Astrocyte (in vitro differentiated cells and primary cell): ENCODE measurements around the gene HOXD11. TPM values are rescaled to one million over a fixed set of nuclear protein-coding genes. Genes with fewer than 3 reads are reported as not detected.

Experiments
- DNase-seq: peaks from one replicate; pipeline ENCODE4 v3.0.0-alpha.2; 2010; ENCODE audit warnings: low read depth
- FAIRE-seq: peaks from 2 replicates; lab custom pipeline; 2011; peaks lifted over from hg19 to GRCh38; lab: Jason Lieb, UNC
- H2AFZ ChIP-seq: 2 replicates; pipeline ENCODE4 v1.6.0; 2012; ENCODE audit warnings: low read depth, low read length, inconsistent platforms
- H3K27ac ChIP-seq: 2 replicates; pipeline ENCODE4 v1.5.1; 2011; ENCODE audit warnings: low read depth, low read length, inconsistent platforms
- H3K27me3 ChIP-seq: 2 replicates; pipeline ENCODE4 v1.6.0; 2011; ENCODE audit warnings: low read length, inconsistent platforms; ENCODE audit not compliant: insufficient read depth
- H3K36me3 ChIP-seq: 2 replicates; pipeline ENCODE4 v1.5.1; 2011; ENCODE audit warnings: low read length, inconsistent platforms; ENCODE audit not compliant: insufficient read depth
- H3K4me1 ChIP-seq: 2 replicates; pipeline ENCODE4 v1.5.1; 2011; ENCODE audit warnings: low read length, inconsistent platforms; ENCODE audit not compliant: insufficient read depth
- H3K4me2 ChIP-seq: 2 replicates; pipeline ENCODE4 v1.6.0; 2012; ENCODE audit warnings: low read length, inconsistent platforms
- H3K4me3 ChIP-seq: 2 replicates; pipeline ENCODE4 v1.5.1; 2011; ENCODE audit warnings: low read depth, mild to moderate bottlenecking, low read length, inconsistent platforms; ENCODE audit not compliant: insufficient read depth
- H3K79me2 ChIP-seq: 2 replicates; pipeline ENCODE4 v1.6.0; 2012; ENCODE audit warnings: mild to moderate bottlenecking, low read length, inconsistent platforms; ENCODE audit not compliant: insufficient read depth
- H3K9ac ChIP-seq: 2 replicates; pipeline ENCODE4 v1.6.0; 2012; ENCODE audit warnings: mild to moderate bottlenecking, low read length, inconsistent platforms
- H3K9me3 ChIP-seq: 2 replicates; pipeline ENCODE4 v1.5.1; 2012; ENCODE audit warnings: low read depth, mild to moderate bottlenecking, low read length, inconsistent platforms; ENCODE audit not compliant: insufficient read depth
- H4K20me1 ChIP-seq: 2 replicates; pipeline ENCODE4 v1.6.0; 2012; ENCODE audit warnings: low read length, inconsistent platforms; ENCODE audit not compliant: insufficient read depth
- H3K27ac Mint-ChIP-seq: one replicate; pipeline ENCODE4 v1.8.0; 2021; ENCODE audit warnings: mild to moderate bottlenecking, mixed read lengths; ENCODE audit not compliant: unreplicated experiment
- H3K27me3 Mint-ChIP-seq: one replicate; pipeline ENCODE4 v1.8.0; 2021; ENCODE audit warnings: low read depth, mixed read lengths; ENCODE audit not compliant: unreplicated experiment
- H3K36me3 Mint-ChIP-seq: one replicate; pipeline ENCODE4 v1.8.0; 2021; ENCODE audit warnings: low read depth, mixed read lengths; ENCODE audit not compliant: unreplicated experiment
- H3K4me1 Mint-ChIP-seq: one replicate; pipeline ENCODE4 v1.8.0; 2021; ENCODE audit warnings: low read depth, mixed read lengths; ENCODE audit not compliant: unreplicated experiment
- H3K4me3 Mint-ChIP-seq: one replicate; pipeline ENCODE4 v1.8.0; 2021; ENCODE audit warnings: mild to moderate bottlenecking, moderate library complexity, mixed read lengths; ENCODE audit not compliant: unreplicated experiment
- H3K9me3 Mint-ChIP-seq: one replicate; pipeline ENCODE4 v1.8.0; 2021; ENCODE audit warnings: mild to moderate bottlenecking, mixed read lengths; ENCODE audit not compliant: unreplicated experiment
- EZH2 ChIP-seq: IDR thresholded peaks from 2 replicates; pipeline ENCODE4 v1.6.1; 2012; ENCODE audit warnings: mild to moderate bottlenecking, low read length, inconsistent platforms; ENCODE audit not compliant: insufficient read depth
- total RNA-seq: library from RNA; stranded (reverse); gene quantifications from 2 replicates; pipeline ENCODE4 v1.2.1, GENCODE V29; 2021
- TF ChIP-seq, protein P1 (sequence below): IDR thresholded peaks from 2 replicates; pipeline ENCODE4 v1.5.1; 2011; ENCODE audit warnings: low read depth, mild to moderate bottlenecking, inconsistent platforms, low read length, moderate library complexity; ENCODE audit not compliant: insufficient read depth

The HOXD11 gene
- total RNA-seq, 1 donor from 2014 or later, result not detected

DNA sequence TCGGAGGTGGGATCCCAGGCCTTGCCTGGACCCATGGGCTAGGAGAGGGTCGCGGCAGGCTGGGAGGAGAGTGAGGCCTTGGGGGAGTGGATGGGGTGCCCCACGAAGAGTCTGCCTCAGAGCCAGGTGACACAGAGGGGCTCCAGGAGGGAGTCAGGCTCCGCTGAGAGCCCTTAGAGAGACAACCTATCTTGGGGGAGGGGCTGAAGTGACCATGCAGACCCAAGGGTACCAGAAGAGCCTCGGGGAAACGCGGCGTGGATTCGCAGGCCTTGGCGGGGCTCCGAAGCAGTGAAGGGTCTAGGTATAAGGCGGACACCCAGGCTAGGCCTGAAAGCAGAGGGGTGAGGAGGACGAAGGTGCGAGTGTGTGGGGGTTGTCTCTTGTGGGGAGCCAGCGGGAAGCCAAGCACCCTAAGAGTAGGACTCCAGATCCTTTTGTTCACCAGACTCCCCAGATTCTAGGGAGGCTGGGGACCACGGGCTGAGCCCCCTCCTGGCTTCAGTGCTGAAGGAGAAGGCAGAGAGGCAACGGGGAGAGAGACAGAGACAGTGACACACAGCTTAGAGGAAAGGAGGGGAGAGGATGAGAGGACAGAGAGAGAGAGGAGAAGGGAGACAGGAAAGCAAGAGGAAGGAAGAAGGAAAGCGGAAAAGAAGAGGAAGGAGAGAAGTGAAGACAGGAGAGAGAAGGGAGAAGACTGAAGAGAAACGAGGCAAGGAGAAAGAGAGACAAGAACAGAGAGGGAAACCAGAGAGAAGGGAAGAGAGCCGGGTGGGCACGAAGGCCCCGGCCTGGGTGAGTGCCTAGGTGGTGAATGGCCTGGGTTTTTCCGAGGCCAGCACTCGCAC, 1.1 kb upstream of the HOXD11 start:
- Histone ChIP-seq H3K9me3 (peaks cover 15% of the 10 kb centered on the region), H3K4me3 (no peak overlapping the region), H2AFZ (no peak overlapping the region), H3K79me2 (no peaks in the 10 kb centered on the region), H3K36me3 (no peaks in the 10 kb centered on the region), H3K27ac (no peak overlapping the region), H3K9ac (no peak overlapping the region), H3K4me2 (no peak overlapping the region), H3K27me3 (peaks cover 87% of the 10 kb centered on the region), H4K20me1 (peaks cover 4% of the 10 kb centered on the region), H3K4me1 (no peaks in the 10 kb centered on the region)
- peak overlapping the region; percentile 34 for H3K4me3 Mint-ChIP-seq
- TF ChIP-seq, protein P1, sequence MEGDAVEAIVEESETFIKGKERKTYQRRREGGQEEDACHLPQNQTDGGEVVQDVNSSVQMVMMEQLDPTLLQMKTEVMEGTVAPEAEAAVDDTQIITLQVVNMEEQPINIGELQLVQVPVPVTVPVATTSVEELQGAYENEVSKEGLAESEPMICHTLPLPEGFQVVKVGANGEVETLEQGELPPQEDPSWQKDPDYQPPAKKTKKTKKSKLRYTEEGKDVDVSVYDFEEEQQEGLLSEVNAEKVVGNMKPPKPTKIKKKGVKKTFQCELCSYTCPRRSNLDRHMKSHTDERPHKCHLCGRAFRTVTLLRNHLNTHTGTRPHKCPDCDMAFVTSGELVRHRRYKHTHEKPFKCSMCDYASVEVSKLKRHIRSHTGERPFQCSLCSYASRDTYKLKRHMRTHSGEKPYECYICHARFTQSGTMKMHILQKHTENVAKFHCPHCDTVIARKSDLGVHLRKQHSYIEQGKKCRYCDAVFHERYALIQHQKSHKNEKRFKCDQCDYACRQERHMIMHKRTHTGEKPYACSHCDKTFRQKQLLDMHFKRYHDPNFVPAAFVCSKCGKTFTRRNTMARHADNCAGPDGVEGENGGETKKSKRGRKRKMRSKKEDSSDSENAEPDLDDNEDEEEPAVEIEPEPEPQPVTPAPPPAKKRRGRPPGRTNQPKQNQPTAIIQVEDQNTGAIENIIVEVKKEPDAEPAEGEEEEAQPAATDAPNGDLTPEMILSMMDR, result no peak
- no peak for TF ChIP-seq EZH2
- no peaks in the 10 kb centered on the region for H3K36me3 Mint-ChIP-seq
- peaks cover 19% of the 10 kb centered on the region for H3K9me3 Mint-ChIP-seq
- FAIRE-seq (no peak), DNase-seq (no peak)
- H3K27me3 Mint-ChIP-seq, result peaks cover 83% of the 10 kb centered on the region
- peak overlapping the region; percentile 80 for H3K27ac Mint-ChIP-seq
- peaks cover 4% of the 10 kb centered on the region for H3K4me1 Mint-ChIP-seq

- peaks cover 80% of the 10 kb centered on the region for H3K27me3 Mint-ChIP-seq
- peaks cover 87% of the 10 kb centered on the region for H3K27me3 ChIP-seq
Measured at GRCh38 chr2:176107731-176108181, 676 bp downstream of the HOXD11 start.

More at GRCh38 chr2:176107731-176108181, 676 bp downstream of the HOXD11 start:
- H3K36me3 Mint-ChIP-seq, result no peaks in the 10 kb centered on the region
- Histone ChIP-seq H3K4me2 (no peak overlapping the region), H3K9ac (no peak overlapping the region), H3K79me2 (no peaks in the 10 kb centered on the region), H3K4me1 (no peaks in the 10 kb centered on the region), H3K27ac (no peak overlapping the region), H2AFZ (no peak overlapping the region), H3K4me3 (no peak overlapping the region), H3K9me3 (peaks cover 4% of the 10 kb centered on the region), H3K36me3 (no peaks in the 10 kb centered on the region), H4K20me1 (peaks cover 4% of the 10 kb centered on the region)
- FAIRE-seq (no peak), DNase-seq (no peak)
- peaks cover 4% of the 10 kb centered on the region for H3K4me1 Mint-ChIP-seq
- H3K4me3 Mint-ChIP-seq, result no peak overlapping the region
- peak; percentile 28 for TF ChIP-seq EZH2
- TF ChIP-seq, protein P1, result no peak
- no peak overlapping the region for H3K27ac Mint-ChIP-seq
- peaks cover 17% of the 10 kb centered on the region for H3K9me3 Mint-ChIP-seq
